ENCODE data around the gene SLC25A45.

The SLC25A45 gene

GRCh38 chr11:65396769-65397745 lies 14.6 kb upstream of the SLC25A45 start:
- peaks cover 25% of the 10 kb centered on the region for H3K36me3 ChIP-seq (ENCODE audit: control insufficient read depth, insufficient read depth, low read length)
- no peak overlapping the region for H3K4me3 ChIP-seq (ENCODE audit: low read length)
- no peak overlapping the region for H3K27ac ChIP-seq (ENCODE audit: low read depth, low read length)
- H3K9ac ChIP-seq (ENCODE audit: low read length): no peak overlapping the region
- H3K27me3 ChIP-seq (ENCODE audit: control insufficient read depth, insufficient read depth, low read length): no peaks in the 10 kb centered on the region
- no peaks in the 10 kb centered on the region for H3K4me1 ChIP-seq (ENCODE audit: control insufficient read depth, insufficient read depth, low read length)

GRCh38 chr11:65395961-65396530 lies 13.6 kb upstream of the SLC25A45 start:
- H3K27ac ChIP-seq (ENCODE audit: low read depth, low read length): no peak overlapping the region
- no peaks in the 10 kb centered on the region for H3K27me3 ChIP-seq (ENCODE audit: control insufficient read depth, insufficient read depth, low read length)
- H3K4me1 ChIP-seq (ENCODE audit: control insufficient read depth, insufficient read depth, low read length): no peaks in the 10 kb centered on the region
- peaks cover 25% of the 10 kb centered on the region for H3K36me3 ChIP-seq (ENCODE audit: control insufficient read depth, insufficient read depth, low read length)
- H3K9ac ChIP-seq (ENCODE audit: low read length): no peak overlapping the region
- no peak overlapping the region for H3K4me3 ChIP-seq (ENCODE audit: low read length)

- peaks cover 19% of the 10 kb centered on the region for H3K36me3 ChIP-seq (ENCODE audit: control insufficient read depth, insufficient read depth, low read length)
- no peak overlapping the region for H3K27ac ChIP-seq (ENCODE audit: low read depth, low read length)
- no peak overlapping the region for H3K4me3 ChIP-seq (ENCODE audit: low read length)
- H3K9ac ChIP-seq (ENCODE audit: low read length): no peak overlapping the region
- no peaks in the 10 kb centered on the region for H3K27me3 ChIP-seq (ENCODE audit: control insufficient read depth, insufficient read depth, low read length)
- H3K4me1 ChIP-seq (ENCODE audit: control insufficient read depth, insufficient read depth, low read length): no peaks in the 10 kb centered on the region
Measured at GRCh38 chr11:65394125-65394536, 11.7 kb upstream of the SLC25A45 start.

GRCh38 chr11:65393513-65394079 lies 11.2 kb upstream of the SLC25A45 start:
- no peak overlapping the region for H3K9ac ChIP-seq (ENCODE audit: low read length)
- H3K27ac ChIP-seq (ENCODE audit: low read depth, low read length): no peak overlapping the region
- H3K36me3 ChIP-seq (ENCODE audit: control insufficient read depth, insufficient read depth, low read length): peaks cover 19% of the 10 kb centered on the region
- H3K4me3 ChIP-seq (ENCODE audit: low read length): no peak overlapping the region
- no peaks in the 10 kb centered on the region for H3K27me3 ChIP-seq (ENCODE audit: control insufficient read depth, insufficient read depth, low read length)
- no peaks in the 10 kb centered on the region for H3K4me1 ChIP-seq (ENCODE audit: control insufficient read depth, insufficient read depth, low read length)

- H3K27ac ChIP-seq (ENCODE audit: low read depth, low read length): no peak overlapping the region
- no peak overlapping the region for H3K4me3 ChIP-seq (ENCODE audit: low read length)
- no peak overlapping the region for H3K9ac ChIP-seq (ENCODE audit: low read length)
- H3K36me3 ChIP-seq (ENCODE audit: control insufficient read depth, insufficient read depth, low read length): peaks cover 15% of the 10 kb centered on the region
- H3K4me1 ChIP-seq (ENCODE audit: control insufficient read depth, insufficient read depth, low read length): no peaks in the 10 kb centered on the region
- H3K27me3 ChIP-seq (ENCODE audit: control insufficient read depth, insufficient read depth, low read length): no peaks in the 10 kb centered on the region
Measured at GRCh38 chr11:65392899-65393298, 10.5 kb upstream of the SLC25A45 start.

GRCh38 chr11:65392186-65392829 lies 9.9 kb upstream of the SLC25A45 start:
- H3K27me3 ChIP-seq (ENCODE audit: control insufficient read depth, insufficient read depth, low read length): no peaks in the 10 kb centered on the region
- H3K4me3 ChIP-seq (ENCODE audit: low read length): no peak overlapping the region
- H3K27ac ChIP-seq (ENCODE audit: low read depth, low read length): no peak overlapping the region
- no peak overlapping the region for H3K9ac ChIP-seq (ENCODE audit: low read length)
- H3K4me1 ChIP-seq (ENCODE audit: control insufficient read depth, insufficient read depth, low read length): peaks cover under 1% of the 10 kb centered on the region
- peaks cover 13% of the 10 kb centered on the region for H3K36me3 ChIP-seq (ENCODE audit: control insufficient read depth, insufficient read depth, low read length)

GRCh38 chr11:65390996-65391395 lies 8.6 kb upstream of the SLC25A45 start:
- H3K4me3 ChIP-seq (ENCODE audit: low read length): no peak overlapping the region
- no peak overlapping the region for H3K9ac ChIP-seq (ENCODE audit: low read length)
- H3K27ac ChIP-seq (ENCODE audit: low read depth, low read length): no peak overlapping the region
- H3K4me1 ChIP-seq (ENCODE audit: control insufficient read depth, insufficient read depth, low read length): peaks cover 6% of the 10 kb centered on the region
- H3K36me3 ChIP-seq (ENCODE audit: control insufficient read depth, insufficient read depth, low read length): peaks cover 10% of the 10 kb centered on the region
- H3K27me3 ChIP-seq (ENCODE audit: control insufficient read depth, insufficient read depth, low read length): no peaks in the 10 kb centered on the region

- Histone ChIP-seq H3K27ac (ENCODE audit: low read depth, low read length) (no peak overlapping the region), H3K36me3 (ENCODE audit: control insufficient read depth, insufficient read depth, low read length) (peaks cover 7% of the 10 kb centered on the region), H3K4me3 (ENCODE audit: low read length) (no peak overlapping the region), H3K27me3 (ENCODE audit: control insufficient read depth, insufficient read depth, low read length) (no peaks in the 10 kb centered on the region), H3K9ac (ENCODE audit: low read length) (no peak overlapping the region), H3K4me1 (ENCODE audit: control insufficient read depth, insufficient read depth, low read length) (peaks cover 7% of the 10 kb centered on the region)
Measured at GRCh38 chr11:65390099-65390941, 7.9 kb upstream of the SLC25A45 start.

GRCh38 chr11:65389294-65389980 lies 7.0 kb upstream of the SLC25A45 start:
- H3K36me3 ChIP-seq (ENCODE audit: control insufficient read depth, insufficient read depth, low read length): peaks cover 7% of the 10 kb centered on the region
- no peak overlapping the region for H3K9ac ChIP-seq (ENCODE audit: low read length)
- no peaks in the 10 kb centered on the region for H3K27me3 ChIP-seq (ENCODE audit: control insufficient read depth, insufficient read depth, low read length)
- H3K27ac ChIP-seq (ENCODE audit: low read depth, low read length): no peak overlapping the region
- H3K4me1 ChIP-seq (ENCODE audit: control insufficient read depth, insufficient read depth, low read length): peaks cover 7% of the 10 kb centered on the region
- H3K4me3 ChIP-seq (ENCODE audit: low read length): peak overlapping the region; percentile 5

GRCh38 chr11:65388731-65389130 lies 6.3 kb upstream of the SLC25A45 start:
- peaks cover 7% of the 10 kb centered on the region for H3K4me1 ChIP-seq (ENCODE audit: control insufficient read depth, insufficient read depth, low read length)
- no peaks in the 10 kb centered on the region for H3K27me3 ChIP-seq (ENCODE audit: control insufficient read depth, insufficient read depth, low read length)
- H3K9ac ChIP-seq (ENCODE audit: low read length): no peak overlapping the region
- peaks cover 7% of the 10 kb centered on the region for H3K36me3 ChIP-seq (ENCODE audit: control insufficient read depth, insufficient read depth, low read length)
- H3K4me3 ChIP-seq (ENCODE audit: low read length): peak overlapping the region; percentile 5
- no peak overlapping the region for H3K27ac ChIP-seq (ENCODE audit: low read depth, low read length)
